ENCODE results near the gene WRAP73.

DNA sequence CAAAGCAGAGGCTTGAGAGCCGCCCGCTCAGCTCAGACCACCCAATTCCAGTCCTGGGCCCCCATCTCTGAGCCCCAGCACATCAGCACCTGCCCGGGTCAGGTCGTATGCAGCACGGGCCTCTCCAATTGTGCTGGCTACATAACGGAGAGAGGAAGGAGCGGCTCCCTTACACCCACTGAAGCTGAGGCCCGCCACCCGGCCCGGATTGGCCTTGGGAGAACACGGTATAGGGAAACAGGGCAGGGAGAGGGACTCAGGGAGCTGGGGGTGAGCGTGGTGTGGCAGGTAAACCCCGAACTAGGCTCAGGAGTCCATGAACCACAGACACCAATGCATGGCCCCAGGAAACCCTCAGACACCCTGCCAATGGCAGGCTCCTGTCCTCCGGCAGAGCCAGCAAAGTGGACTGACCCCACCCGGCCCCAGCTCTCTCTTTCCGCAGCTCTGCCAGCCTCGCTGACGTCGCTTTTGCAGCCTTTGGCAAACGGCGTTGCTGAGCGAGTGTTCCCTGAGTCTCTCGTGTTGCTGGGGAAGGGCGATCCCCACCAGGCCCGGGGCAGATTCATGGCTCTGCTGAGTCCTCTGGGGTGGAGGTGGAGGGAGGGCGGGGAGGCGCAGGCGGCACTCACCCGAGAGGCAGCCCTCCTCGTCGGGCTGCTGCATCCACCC lies 55.1 kb downstream of the WRAP73 start:
- TF ChIP-seq, protein P1, sequence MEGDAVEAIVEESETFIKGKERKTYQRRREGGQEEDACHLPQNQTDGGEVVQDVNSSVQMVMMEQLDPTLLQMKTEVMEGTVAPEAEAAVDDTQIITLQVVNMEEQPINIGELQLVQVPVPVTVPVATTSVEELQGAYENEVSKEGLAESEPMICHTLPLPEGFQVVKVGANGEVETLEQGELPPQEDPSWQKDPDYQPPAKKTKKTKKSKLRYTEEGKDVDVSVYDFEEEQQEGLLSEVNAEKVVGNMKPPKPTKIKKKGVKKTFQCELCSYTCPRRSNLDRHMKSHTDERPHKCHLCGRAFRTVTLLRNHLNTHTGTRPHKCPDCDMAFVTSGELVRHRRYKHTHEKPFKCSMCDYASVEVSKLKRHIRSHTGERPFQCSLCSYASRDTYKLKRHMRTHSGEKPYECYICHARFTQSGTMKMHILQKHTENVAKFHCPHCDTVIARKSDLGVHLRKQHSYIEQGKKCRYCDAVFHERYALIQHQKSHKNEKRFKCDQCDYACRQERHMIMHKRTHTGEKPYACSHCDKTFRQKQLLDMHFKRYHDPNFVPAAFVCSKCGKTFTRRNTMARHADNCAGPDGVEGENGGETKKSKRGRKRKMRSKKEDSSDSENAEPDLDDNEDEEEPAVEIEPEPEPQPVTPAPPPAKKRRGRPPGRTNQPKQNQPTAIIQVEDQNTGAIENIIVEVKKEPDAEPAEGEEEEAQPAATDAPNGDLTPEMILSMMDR (IDR thresholded peaks at IDR 0.05; ENCODE audit: low read depth, low read length) = no peak
- TF ChIP-seq EZH2phosphoT487 (IDR thresholded peaks at IDR 0.05; ENCODE audit: low read depth) = no peak

All from OCI-LY3 (cell line).